CD4-positive, alpha-beta T cell treated with Interleukin-10 for 1 hour (primary cell): ENCODE results near the gene CUX1.
"Not testable (repeated sequence)": the region's sequence is repeated elsewhere in the genome, so short reads cannot be mapped to it uniquely, and the experiment has no call there.

ENCODE experiments used
- DNase-seq: peaks from one replicate; pipeline ENCODE4 v3.0.0-alpha.2; 2020

CUX1 gene

DNA sequence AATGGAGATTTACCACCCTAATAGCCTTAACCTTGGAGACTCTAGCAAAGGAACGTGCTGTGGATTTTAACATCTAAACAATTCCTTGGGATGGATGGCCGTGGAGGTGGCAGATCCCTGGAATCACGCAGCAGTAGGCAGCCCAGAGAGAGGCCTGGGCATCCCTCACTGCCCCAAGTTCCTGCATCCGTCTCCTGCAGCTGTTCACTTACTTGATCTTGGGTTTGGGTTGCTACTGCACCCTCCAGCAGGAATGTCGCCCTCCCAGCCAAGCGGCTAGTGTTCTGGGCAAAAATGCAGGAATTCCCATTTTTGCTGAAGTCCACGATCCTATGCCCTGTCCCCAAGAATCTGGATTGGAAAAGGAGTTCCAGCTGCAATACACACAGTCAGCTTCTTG is 302.5 kb downstream of the CUX1 start:
- no peak for DNase-seq

DNA sequence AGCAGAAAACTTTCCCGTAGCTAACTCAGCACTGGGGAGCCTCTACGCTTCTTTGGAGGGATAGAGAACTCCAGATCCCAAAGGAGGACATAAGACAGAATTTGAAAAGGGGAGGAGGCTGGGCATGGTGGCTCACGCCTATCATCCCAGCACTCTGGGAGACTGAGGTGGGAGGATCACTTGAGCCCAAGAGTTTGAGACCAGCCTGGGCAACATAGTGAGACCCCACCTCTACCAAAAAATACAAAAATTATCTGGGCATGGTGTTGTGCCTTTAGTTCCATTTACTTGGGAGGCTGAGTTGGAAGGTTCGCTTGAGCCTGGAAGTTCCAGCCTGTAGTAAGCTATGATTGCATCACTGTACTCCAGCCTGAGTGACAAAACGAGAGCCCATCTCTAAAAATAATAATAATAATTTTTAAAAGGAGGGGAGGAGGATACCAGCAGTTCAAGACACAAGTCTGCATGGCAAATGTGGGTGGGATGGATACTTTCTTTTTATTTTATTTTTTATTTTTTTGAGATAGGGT is 303.3 kb downstream of the CUX1 start:
- no peak for DNase-seq

DNA sequence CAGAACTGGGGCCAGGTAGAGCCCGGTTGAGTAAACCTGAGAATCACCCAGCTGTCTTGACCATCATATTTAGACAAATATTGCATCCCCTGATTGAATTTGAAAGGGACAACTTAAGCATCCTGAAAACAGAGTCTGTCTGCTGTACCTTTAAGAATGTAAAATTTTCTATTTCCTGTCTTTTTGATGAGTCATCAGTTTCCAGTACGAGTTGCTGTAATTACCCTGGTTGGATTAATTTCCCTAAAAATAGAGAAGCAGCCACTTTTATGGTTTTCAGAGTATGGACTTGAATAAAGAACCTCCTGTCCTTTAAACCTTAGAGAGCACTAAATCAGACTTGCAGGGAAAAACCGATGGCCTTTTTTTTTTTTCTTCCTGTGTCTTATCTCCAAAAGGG is 304.6 kb downstream of the CUX1 start:
- DNase-seq, result no peak

DNA sequence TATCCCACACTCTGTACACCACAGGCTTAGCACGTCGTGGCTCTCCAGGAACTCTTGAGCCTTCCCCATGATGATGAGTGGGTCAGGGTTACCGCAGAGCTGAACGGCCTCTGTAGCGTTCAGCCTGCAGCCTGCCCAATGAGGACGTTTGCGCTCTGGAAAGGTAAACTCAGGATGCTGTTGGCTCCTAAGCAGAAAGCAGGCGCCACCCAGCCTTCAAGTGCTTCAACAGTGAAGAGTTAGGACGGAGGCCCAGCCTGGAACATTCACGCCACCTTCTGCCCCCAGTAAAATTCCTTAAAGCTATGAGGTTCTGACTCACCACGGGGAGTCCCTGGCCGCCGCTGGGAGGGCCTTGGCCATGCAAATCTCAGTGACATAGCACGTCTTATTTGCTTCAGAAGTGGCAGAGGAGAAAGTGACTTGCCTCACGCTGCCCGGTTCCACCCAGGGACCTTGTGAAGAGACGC is 307.7 kb downstream of the CUX1 start:
- no peak for DNase-seq

DNA sequence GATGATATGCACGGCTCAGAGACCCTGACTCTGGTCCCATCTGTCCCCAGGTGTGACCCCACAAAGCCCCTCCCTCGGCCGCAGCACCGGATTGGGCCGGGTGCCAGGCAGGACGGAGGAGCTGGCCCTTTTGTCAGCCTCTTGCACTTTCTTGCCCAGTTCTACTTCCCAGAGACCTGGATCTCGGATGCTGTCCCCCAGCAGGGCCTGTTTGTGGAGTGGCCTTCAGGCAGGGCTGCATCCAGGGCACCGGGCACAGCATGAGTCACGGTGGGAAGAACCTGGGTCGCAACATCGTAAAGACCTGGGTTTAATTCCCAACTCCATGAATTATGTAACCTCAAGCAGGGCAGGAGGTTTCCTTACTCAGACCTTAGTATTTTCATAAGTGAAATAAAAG is 310.9 kb downstream of the CUX1 start:
- DNase-seq, result no peak

DNA sequence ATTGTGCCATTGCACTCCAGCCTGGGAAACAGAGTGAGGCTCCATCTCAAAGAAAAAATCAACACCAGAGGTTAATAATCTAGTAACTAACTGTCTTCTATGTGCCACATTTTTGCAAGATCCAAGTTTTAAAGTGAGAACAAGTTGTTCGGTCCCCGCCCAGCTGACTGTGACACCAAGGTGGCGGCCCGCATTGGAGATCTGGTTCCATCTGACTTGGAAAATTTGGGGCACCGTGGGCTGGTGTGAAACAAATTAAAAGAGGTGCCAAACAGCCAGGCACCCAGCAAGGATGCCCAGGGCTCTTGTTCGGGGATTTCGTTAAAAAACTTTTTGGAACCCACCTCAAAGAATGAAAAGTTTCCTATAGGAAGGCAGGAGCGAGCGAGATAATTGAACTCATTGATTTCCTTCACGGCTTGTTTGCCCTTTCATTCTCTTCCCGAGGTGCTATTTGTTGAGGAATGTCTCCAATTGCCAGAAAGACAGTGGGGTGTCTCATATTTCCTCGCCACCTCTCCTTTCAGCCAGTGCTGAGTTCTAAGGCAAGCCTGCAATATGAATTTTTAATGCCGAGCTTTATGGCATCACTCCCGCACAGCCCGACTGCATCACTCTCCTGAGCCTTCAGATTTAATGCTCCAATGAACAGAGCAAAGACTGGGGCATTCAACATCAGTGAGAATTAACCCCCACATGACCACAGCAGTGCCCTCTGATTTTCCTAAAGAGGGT is 312.4 kb downstream of the CUX1 start:
- no peak for DNase-seq

DNA sequence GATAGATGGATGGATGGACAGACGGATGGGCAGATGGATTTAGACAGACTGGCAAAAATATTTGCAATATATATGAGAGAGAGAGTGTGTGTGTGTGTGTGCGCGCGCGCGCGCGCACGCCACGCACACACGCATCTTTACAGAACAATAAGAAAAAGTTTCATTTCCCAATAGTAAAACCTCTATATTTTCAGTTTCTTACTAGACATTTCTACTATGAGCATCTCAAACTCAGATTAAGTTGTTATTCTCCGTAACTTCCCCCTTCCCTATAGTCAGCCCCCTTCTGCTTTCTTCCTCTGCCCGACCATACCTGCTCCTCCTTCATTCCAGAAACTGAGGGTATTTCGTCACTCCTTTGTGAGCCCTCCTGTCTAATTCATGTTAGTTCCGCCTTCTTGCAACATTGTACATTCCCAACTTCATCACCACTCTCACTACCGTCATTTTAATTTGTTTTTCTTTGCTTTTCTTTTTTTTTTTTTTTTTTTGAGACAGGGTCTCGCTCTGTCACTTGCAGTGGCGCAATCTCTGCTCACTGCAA is 314.9 kb downstream of the CUX1 start:
- peak; percentile 20 for DNase-seq

DNA sequence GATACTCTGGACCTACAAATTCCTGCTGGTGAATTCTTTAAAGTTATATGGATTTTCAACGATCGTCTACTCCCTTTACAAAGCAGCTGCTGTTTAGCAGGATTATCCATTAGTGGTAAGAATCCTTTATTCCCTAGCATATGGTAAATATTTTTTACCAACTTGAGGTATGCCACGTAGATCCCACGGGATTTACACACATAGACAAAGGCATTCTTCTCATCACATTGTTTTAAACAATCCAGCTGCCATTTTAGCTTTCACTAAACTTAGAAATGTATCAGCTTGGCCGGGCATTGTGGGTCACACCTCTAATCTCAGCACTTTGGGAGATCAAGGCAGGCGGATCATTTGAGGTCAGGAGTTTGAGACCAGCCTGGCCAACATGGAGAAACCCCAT is 321.2 kb downstream of the CUX1 start:
- no peak for DNase-seq

DNA sequence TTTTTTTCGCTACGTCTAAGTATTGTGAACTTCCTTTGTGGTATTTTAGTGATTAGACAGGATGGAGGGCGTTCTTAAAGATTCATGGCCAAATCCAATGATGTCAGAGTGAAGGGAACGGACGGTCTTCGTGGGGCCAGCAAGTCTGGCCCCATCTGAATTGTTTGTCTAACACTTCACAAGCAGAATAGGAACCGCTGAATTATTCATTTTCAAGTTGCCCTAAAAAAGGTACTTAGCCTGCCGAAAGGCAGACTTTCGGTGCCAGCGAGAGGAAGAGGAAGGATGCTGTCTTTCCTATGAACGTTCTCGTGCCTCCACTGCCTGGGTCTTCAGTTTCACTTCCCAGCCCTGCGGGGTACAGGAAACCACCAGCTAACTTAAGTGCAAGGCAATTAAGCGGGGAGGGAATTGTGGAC is 323.5 kb downstream of the CUX1 start:
- peak; percentile 14 for DNase-seq

DNA sequence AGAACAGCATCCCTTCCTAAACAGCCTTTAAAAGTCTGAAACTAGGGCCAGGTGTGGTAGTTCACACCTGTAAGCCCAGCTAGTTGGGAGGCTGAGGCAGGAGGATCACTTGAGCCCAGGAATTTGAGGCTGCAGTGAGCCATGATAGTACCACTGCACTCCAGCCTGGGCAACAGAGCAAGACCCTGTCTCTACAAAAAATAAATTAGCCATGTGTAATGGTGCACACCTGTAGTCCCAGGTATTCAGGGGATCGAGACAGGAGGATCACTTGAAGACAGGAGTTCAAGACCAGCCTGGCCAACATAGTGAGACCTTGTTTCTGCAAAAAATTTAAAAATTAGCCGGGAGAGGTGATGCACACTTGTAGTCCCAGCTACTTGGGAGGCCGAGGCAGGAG is 325.0 kb downstream of the CUX1 start:
- not testable (repeated sequence) for DNase-seq

DNA sequence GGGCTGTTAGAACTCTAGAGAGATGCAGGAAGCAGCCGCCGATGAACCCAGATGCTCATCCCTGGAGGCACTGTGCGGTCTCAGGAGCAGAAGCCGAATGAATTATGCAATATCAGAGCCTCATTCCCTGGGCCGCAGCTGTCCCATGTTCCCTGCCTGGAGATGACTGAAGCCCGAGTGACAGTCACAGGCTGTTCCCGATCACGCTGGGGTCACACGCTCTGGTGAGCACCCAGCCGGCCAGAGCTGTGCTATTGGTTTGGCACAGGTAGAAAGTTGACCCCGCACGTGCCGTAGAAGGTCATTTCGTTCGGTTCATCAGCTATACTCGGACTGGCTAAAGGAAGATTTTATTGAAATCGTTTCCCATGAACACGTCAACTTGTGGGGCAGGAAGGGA is 328.7 kb downstream of the CUX1 start:
- no peak for DNase-seq

DNA sequence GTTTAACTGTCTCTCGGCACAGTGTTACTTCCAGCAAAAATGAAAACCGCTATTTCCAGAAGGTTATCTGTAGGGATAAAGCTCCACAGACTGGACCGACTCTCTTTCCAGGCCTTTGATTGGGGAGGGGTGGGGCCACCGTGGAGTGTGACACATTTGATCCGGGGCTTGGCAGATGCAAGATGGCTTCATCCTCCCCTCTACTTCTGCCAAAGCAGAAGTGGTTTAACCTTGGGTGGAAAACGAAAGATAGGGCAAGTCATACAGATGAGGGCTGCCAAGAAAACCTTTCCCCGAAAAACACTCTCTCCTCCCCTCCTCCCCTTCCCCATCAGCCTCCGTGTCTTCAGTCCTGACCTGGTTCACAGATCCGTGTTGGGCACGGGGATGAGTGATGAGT is 329.6 kb downstream of the CUX1 start:
- no peak for DNase-seq

DNA sequence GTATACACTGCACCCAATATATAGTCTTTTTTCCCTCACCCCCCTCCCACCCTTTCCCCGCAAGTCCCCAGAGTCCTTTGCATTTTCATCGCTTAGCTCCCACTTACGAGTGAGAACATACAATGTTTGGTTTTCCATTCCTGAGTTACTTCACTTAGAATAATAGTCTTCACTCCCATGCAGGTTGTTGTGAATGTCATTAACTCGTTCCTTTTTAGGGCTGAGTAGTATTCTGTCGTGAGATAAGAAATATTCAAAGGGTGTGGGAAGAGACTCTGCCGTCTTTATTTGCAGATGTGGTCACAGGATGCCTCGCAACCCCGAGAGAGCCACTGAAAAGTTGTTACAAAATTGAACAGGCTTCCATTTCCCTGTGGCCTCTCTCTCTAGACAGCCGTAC is 331.4 kb downstream of the CUX1 start:
- no peak for DNase-seq

DNA sequence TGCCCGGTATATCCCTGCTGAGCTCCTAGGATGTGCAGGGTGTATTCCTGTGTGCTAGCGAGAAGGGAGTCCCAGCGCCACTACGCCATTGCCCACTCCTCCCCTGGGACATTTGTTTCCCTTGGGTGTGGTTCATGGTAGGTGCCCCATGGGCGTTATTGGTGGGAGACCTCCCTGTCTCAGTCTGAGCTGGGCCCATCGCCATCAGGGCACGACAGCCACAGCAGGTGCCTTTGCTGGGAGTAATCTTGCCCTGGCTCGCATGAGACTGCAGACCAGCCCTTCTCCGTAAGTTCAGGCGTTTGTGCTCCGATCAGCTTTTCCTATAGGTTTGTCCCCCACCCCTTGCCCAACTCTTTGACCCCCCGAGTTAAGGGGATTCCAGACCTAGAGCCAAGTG is 332.0 kb downstream of the CUX1 start:
- DNase-seq, result no peak

DNA sequence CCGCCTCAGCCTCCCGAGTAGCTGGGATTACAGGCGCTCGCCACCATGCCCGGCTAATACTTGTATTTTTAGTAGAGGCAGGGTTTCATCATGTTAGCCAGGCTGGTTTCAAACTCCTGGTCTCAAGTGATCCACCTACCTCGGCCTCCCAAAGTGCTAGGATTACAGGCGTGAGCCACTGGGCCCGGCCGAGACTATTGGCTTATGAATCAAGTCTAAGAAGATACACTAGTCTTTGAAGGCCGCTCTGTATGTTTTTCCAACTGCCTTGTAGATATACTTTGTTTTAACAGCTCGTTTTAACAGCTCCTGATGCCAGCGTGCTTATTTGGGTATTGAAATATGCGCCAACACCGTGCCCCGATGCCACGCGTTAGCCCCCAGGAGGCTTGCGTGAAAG is 332.8 kb downstream of the CUX1 start:
- no peak for DNase-seq

DNA sequence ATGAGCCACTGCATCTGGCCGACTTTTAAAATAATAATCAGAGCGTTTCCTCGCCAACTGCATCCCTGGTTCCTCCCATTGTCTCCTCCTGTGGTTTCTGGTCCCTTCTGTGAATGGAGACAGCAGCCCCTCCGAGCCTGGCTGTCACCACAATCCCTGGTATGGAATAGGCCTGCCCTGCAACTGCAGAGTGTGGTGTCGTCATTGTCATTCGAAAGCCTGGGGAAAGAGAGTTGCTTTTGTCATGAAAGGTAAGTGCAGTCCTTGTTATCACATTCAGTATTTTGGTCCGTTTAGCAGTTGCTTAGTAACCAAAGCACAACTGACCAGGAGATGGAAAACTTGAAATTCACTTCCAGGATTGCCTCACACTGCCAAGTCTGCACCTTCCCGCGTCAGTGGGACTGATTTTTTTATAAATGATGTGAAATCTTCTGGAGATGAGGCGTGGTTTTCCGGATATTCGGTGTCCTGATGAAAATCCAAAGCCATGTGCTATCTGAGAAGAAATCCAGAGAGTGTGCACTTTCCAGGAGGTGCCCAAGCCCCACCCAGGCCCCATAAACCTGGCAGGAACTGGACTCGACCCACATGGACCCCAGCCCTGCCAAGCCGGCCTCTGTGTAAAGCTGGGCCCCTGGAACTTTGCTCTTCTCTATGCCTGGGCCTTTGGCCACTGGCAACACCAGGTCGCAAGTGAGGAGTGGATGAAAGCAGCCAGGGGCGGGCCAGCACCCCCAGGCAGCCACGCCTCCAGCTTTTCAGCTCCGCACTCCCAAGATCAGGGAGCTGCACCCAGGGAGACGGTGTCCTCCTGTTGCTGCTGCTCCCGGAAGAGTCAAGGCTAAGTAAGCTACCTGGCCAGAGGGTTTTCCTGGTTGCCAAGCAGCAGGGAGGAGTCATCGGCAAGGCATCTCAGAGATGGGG is 335.5 kb downstream of the CUX1 start:
- DNase-seq, result no peak

DNA sequence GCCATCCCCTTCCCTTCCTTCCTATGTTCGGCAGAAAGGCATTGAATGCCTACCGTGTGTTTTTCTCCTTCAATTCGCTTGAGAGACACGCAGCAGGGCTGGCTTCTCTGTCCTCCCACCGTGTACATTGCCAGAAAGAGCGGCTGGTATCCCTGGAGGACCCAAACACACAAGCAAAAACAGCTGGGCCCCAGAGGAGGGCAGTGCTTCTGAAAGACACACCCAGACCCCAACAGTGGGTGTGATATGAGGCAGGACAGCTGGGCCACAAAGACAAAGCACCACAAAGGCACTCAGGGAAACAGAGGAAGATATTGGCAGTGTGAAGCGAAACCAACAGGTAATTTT is 336.1 kb downstream of the CUX1 start:
- no peak for DNase-seq

DNA sequence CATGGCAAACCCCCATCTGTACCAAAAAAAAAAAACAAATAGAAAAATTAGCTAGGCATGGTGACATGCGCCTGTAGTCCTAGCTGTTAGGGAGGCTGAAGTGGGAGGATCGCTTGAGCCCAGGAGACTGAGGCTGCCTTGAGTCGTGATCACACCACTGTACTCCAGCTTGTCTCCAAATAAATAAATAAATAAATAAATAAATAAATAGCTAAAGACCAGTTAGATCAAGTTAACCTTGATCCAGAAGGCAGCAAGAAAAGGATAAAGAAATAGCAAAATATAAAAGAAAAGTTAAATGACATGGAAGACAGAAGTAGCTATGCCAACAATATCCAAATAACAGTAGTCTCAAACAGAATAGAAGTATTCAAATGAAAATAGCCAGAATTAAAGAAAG is 337.0 kb downstream of the CUX1 start:
- no peak for DNase-seq

DNA sequence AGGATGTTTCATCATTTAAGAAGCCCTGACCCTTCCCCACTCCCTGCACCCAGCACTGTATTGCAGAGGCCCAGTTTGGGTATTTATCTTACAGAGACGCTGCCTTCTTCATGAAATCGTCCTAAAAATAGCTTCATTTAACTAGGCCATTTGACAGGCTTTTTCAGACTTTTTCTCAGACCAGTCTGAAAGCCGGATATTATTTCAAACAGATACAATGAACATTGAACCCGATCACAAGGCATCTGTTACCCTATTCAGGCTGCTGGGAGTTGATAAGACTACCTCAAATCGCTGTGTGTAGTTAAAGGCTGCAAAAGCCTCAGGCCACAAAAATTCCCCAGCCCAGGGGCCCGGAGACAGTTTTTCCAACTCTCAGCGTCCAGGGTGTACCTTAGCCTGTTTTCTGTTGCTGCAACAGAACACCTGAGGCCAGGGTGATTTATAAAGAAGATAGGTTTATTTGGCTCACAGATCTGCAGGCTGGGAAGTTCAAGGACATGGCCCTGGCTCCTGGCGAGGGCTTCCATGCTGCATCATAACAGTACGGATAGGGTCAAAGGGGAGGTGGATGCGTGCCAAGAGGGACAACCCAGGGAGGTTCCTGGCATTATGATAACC is 338.5 kb downstream of the CUX1 start:
- DNase-seq, result no peak

DNA sequence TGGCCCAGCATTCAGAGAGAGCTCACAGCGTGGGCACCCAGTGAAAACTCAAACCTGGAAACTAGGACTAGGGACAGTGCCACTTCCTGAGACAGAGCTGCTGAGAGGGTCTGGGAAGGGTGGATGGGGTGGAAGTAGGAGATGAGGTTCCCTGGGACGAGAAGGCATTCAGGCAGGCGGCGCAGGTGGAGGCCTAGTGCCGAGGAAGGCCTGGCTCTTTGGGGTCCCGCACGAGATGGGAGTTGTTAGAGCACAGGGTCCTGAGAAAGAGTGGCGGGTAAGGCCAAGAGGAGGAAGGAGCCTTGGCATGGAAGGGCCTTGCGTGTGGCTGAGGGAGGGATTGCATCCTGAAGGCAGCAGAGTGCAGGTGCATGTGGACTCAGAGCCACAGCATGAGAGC is 339.4 kb downstream of the CUX1 start:
- DNase-seq, result no peak

DNA sequence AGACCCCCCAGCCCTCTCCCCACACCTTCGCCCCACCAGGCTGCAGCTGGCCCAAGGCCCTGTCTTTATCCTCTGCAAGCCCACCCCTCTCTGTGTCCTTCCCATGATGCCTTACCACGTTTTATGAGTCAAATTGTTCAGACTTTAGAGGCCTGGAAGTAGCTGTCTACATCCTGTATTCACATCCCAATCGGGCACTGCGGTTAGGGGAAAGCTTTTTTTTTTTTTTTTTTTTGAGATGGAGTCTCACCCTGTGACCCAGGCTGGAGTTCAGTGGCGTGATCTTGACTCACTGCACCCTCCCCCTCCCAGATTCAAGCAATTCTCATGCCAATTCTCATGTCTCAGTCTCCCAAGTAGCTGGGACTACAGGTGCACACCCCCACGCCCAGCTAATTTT is 347.7 kb downstream of the CUX1 start:
- DNase-seq, result no peak

DNA sequence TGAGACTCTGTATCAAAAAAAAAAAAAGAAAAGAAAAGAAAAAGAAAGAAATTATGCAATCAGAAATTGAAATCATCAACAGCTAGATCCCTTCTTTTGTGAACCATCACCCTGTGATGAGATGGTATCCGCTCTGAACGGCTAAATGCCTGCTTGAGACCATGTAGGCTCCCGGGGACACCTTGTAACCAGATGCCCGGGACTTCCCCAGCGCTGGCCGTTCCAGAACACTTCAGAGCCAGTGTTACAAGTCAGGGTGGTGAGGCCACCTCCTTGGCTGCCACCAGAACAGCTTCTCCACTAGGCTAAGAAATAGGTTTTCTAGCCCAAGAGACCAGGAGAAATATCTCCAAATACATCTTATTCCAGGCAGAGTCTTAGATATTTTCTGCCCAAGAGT is 349.8 kb downstream of the CUX1 start:
- no peak for DNase-seq

DNA sequence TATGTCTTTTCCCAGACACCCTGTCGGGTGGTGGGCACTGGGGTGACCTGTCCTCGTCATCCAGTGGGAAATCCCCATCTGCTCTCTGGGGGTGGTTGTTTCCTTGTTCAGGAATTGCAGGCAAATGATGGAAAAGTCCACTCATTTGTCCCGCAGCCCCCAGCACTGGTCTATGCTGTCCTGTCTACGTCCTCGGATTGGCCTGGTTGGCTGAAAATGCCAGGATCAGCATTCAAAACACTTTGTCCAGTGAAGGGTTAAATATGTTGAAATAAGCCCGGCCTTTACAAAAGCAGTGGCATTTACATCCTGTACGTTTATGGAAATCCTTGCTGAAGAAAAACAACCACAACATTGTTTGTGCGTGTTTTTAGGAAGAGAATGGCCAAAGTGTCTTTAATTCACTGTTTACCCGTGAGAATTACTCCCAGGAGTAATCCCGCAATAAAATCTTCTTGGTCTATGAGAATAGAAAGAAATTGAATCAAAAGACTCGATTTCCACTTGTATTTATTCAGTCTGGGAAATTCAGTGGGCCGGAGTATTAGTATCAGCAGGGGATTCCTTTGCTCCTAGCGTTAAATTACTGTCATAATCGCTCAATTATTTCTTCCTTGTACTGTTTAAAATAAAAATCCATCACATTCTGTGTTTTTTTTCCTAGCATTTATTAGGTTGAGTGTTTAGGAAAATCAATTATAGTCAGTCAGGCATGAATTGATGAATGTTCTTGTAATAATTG is 352.4 kb downstream of the CUX1 start:
- DNase-seq, result no peak
